Naive B cell (primary cell): ENCODE results near the gene ITPRIP. TPM values are rescaled to one million over a fixed set of nuclear protein-coding genes. Genes with fewer than 3 reads are reported as not detected.

Experiments used
- ATAC-seq, 2 donors: fragments of 150-1000 bp; cut with Tn5 transposase; 2 replicates each; pipeline ENCODE4 v1.10.0; 2021; ENCODE audit warnings: low read depth in 2 of 2, mild to moderate bottlenecking in 2 of 2, moderate library complexity in 2 of 2
- DNase-seq: peaks from one replicate; pipeline ENCODE4 v3.0.0; 2022
- H3K27ac Mint-ChIP-seq, 6 donors: one replicate each; pipeline ENCODE4 v1.8.0; 2020 to 2022; ENCODE audit warnings: mild to moderate bottlenecking in 6 of 6, mixed read lengths in 6 of 6, moderate library complexity in 5 of 6, inconsistent platforms in 2 of 6
- H3K27me3 Mint-ChIP-seq, 3 donors: one replicate each; pipeline ENCODE4 v1.8.0; 2021 to 2022; ENCODE audit warnings: mixed read lengths in 3 of 3, mild to moderate bottlenecking in 1 of 3
- H3K36me3 Mint-ChIP-seq, 2 donors: one replicate each; pipeline ENCODE4 v1.8.0; 2020 to 2022; ENCODE audit warnings: mixed read lengths in 2 of 2, inconsistent platforms in 1 of 2, mild to moderate bottlenecking in 1 of 2
- H3K4me1 Mint-ChIP-seq, 3 donors: one replicate each; pipeline ENCODE4 v1.8.0; 2020 to 2022; ENCODE audit warnings: mixed read lengths in 3 of 3, inconsistent platforms in 1 of 3, mild to moderate bottlenecking in 1 of 3, moderate library complexity in 1 of 3
- H3K4me3 Mint-ChIP-seq, 8 donors: one replicate each; pipeline ENCODE4 v1.8.0; 2020 to 2022; ENCODE audit warnings: mild to moderate bottlenecking in 8 of 8, mixed read lengths in 8 of 8, moderate library complexity in 8 of 8, inconsistent platforms in 2 of 8
- H3K9me3 Mint-ChIP-seq, 7 donors: one replicate each; pipeline ENCODE4 v1.8.0; 2020 to 2022; ENCODE audit warnings: mixed read lengths in 7 of 7, mild to moderate bottlenecking in 5 of 7, inconsistent platforms in 2 of 7, moderate library complexity in 1 of 7
- polyA plus RNA-seq, 6 donors: library from polyadenylated mRNA; unstranded; fragments of 300-500 nt; fragmentation: Illumina TruSeq; gene quantifications; one replicate each; pipeline ENCODE4 v1.2.3, GENCODE V29; 2021; ENCODE audit warnings: low read depth in 6 of 6

The ITPRIP gene
- polyA plus RNA-seq, 6 donors from 2014 or later: 16.5 to 34.4 (median 19.6) TPM

GRCh38 chr10:104336821-104337467, 1.3 kb downstream of the ITPRIP start:
- peaks cover 43 to 73% (median 70%) of the 10 kb centered on the region in 3 donors for H3K4me1 Mint-ChIP-seq
- ATAC-seq: peak; percentile 26 to 33

DNA sequence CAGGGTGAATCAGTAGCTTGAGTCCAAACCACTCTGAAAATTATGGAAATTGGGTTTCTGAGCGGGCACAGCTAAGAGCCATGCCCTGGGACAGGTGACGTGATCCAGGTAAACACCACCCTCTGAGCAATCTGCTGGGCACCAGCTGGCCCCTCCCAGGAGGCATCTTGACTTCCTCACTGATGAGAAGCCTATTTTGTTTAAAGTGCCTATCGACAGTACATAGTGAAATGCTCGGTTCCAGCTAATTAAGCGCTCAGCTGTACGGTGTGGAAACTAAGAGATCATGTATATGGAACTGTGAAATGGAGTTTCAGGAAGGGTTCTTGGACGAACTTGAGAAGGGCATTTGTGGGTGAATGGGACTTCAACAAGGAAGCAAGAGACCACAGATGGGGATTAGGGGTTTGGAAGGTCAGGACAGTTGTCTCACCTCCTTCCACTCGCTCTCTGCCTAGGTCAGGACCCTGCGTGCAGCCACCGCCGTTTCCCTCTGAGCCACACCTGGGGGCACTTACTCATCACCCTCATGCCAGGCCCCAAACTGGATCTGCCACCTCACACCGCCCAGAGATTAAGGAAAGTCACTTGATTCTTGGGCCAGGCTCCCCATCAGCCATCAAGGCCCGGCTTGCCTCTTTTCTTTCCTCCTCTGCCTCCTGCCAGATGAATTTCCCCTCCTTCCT, 3.2 kb downstream of the ITPRIP start:
- Mint-ChIP-seq H3K36me3 (no peaks in the 10 kb centered on the region), H3K27ac (peak overlapping the region; percentile 5 to 98 (median 76)), H3K4me3 (peak overlapping the region; percentile 46 to 100 (median 90)), H3K9me3 (no peaks in the 10 kb centered on the region), H3K4me1 (peaks cover 54 to 87% (median 81%) of the 10 kb centered on the region in 3 donors), H3K27me3 (no peaks in the 10 kb centered on the region)
- DNase-seq: no peak
- ATAC-seq: no peak

More at GRCh38 chr10:104336821-104337467, 1.3 kb downstream of the ITPRIP start:
- Mint-ChIP-seq H3K9me3 (no peaks in the 10 kb centered on the region), H3K27me3 (no peaks in the 10 kb centered on the region), H3K36me3 (no peaks in the 10 kb centered on the region), H3K4me3 (peak overlapping the region; percentile 98 to 100 (median 100)), H3K27ac (peak overlapping the region; percentile 70 to 99 (median 93))
- DNase-seq: no peak

- Mint-ChIP-seq H3K27ac (peak overlapping the region in 2 of 6 donors; percentile 84 to 98), H3K27me3 (no peaks in the 10 kb centered on the region), H3K4me1 (peaks cover 53 to 87% (median 76%) of the 10 kb centered on the region in 3 donors), H3K36me3 (no peaks in the 10 kb centered on the region), H3K9me3 (no peaks in the 10 kb centered on the region), H3K4me3 (peak overlapping the region in 4 of 8 donors; percentile 47 to 100 (median 87))
- DNase-seq (no peak), ATAC-seq (no peak)
These were observed 3.7 kb downstream of the ITPRIP start for GRCh38 chr10:104334561-104334960.

- ATAC-seq (no peak), DNase-seq (no peak)
- H3K27ac Mint-ChIP-seq: peak overlapping the region in 3 of 6 donors; percentile 27 to 77 (median 69)
- peaks cover 60 to 87% (median 76%) of the 10 kb centered on the region in 3 donors for H3K4me1 Mint-ChIP-seq
- no peaks in the 10 kb centered on the region for H3K27me3 Mint-ChIP-seq
- no peaks in the 10 kb centered on the region for H3K9me3 Mint-ChIP-seq
- peak overlapping the region in 1 of 8 donors; percentile 47 for H3K4me3 Mint-ChIP-seq
- no peaks in the 10 kb centered on the region for H3K36me3 Mint-ChIP-seq
These were observed 4.4 kb downstream of the ITPRIP start for GRCh38 chr10:104333728-104334373.

GRCh38 chr10:104333032-104333727, 5.1 kb downstream of the ITPRIP start:
- H3K4me3 Mint-ChIP-seq: peak overlapping the region in 3 of 8 donors; percentile 15 to 73 (median 47)
- no peaks in the 10 kb centered on the region for H3K27me3 Mint-ChIP-seq
- no peak for DNase-seq
- H3K36me3 Mint-ChIP-seq: no peaks in the 10 kb centered on the region
- no peaks in the 10 kb centered on the region for H3K9me3 Mint-ChIP-seq
- peak overlapping the region in 5 of 6 donors; percentile 22 to 80 (median 77) for H3K27ac Mint-ChIP-seq
- H3K4me1 Mint-ChIP-seq: peaks cover 63 to 90% (median 77%) of the 10 kb centered on the region in 3 donors
- no peak for ATAC-seq

GRCh38 chr10:104332243-104333031, 5.8 kb downstream of the ITPRIP start:
- peak overlapping the region in 3 of 8 donors; percentile 15 to 73 (median 47) for H3K4me3 Mint-ChIP-seq
- H3K27me3 Mint-ChIP-seq: no peaks in the 10 kb centered on the region
- H3K9me3 Mint-ChIP-seq: no peaks in the 10 kb centered on the region
- no peaks in the 10 kb centered on the region for H3K36me3 Mint-ChIP-seq
- H3K27ac Mint-ChIP-seq: peak overlapping the region in 4 of 6 donors; percentile 71 to 80 (median 78)
- no peak for DNase-seq
- peaks cover 70 to 97% (median 82%) of the 10 kb centered on the region in 3 donors for H3K4me1 Mint-ChIP-seq
- ATAC-seq: no peak

DNA sequence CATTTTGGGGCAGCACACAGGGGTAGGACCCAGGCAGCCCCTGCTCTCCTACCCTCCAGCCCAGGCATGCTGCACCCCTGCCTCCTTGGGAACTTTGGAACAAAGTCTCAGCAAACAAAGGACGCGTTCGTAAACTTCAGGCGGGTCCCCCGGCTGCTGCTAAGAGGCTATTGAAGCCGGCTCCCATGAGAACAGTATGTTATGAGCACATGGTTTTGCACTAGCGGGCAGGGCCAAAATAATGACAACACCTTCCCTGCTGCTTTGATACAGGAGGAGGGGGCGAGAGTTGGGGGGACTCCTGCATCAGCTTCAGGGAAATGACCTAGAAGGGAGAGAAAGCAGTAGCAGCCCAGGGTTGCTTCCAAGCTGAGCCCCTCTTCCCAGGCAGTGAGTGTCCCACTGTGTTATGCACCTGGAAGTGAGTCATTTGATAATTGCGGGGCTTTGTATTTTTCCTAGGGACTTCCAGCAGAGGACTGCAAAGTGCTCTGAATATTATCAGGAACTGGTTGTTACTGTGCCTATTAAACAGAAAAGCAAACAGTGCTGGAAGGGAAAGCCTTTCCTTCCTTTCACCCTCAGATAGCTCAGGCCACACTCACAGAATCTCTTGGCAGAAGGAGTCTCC, 6.9 kb downstream of the ITPRIP start:
- DNase-seq: no peak
- no peak for ATAC-seq
- H3K36me3 Mint-ChIP-seq: no peaks in the 10 kb centered on the region
- H3K4me1 Mint-ChIP-seq: peaks cover 76 to 97% (median 84%) of the 10 kb centered on the region in 3 donors
- peak overlapping the region in 7 of 8 donors; percentile 1 to 70 (median 59) for H3K4me3 Mint-ChIP-seq
- H3K27ac Mint-ChIP-seq: peak overlapping the region in 5 of 6 donors; percentile 39 to 96 (median 86)
- H3K9me3 Mint-ChIP-seq: no peaks in the 10 kb centered on the region
- no peaks in the 10 kb centered on the region for H3K27me3 Mint-ChIP-seq

GRCh38 chr10:104330168-104331110, 7.8 kb downstream of the ITPRIP start:
- Mint-ChIP-seq H3K4me1 (peaks cover 80 to 97% (median 88%) of the 10 kb centered on the region in 3 donors), H3K4me3 (peak overlapping the region in 6 of 8 donors; percentile 31 to 81 (median 58)), H3K36me3 (no peaks in the 10 kb centered on the region), H3K9me3 (no peaks in the 10 kb centered on the region), H3K27me3 (no peaks in the 10 kb centered on the region), H3K27ac (peak overlapping the region in 5 of 6 donors; percentile 39 to 86 (median 61))
- DNase-seq: no peak
- ATAC-seq: no peak

- Mint-ChIP-seq H3K36me3 (no peaks in the 10 kb centered on the region), H3K9me3 (no peaks in the 10 kb centered on the region), H3K4me1 (peaks cover 78 to 97% (median 88%) of the 10 kb centered on the region in 3 donors), H3K27me3 (no peaks in the 10 kb centered on the region), H3K27ac (peak overlapping the region in 4 of 6 donors; percentile 32 to 91 (median 76)), H3K4me3 (peak overlapping the region in 2 of 8 donors; percentile 73 to 81)
- no peak for ATAC-seq
- DNase-seq: no peak
These were observed 8.5 kb downstream of the ITPRIP start for GRCh38 chr10:104329735-104330134.

GRCh38 chr10:104328896-104329710, 9.2 kb downstream of the ITPRIP start:
- Mint-ChIP-seq H3K27me3 (no peaks in the 10 kb centered on the region), H3K27ac (peak overlapping the region; percentile 89 to 98 (median 96)), H3K9me3 (no peaks in the 10 kb centered on the region)

DNA sequence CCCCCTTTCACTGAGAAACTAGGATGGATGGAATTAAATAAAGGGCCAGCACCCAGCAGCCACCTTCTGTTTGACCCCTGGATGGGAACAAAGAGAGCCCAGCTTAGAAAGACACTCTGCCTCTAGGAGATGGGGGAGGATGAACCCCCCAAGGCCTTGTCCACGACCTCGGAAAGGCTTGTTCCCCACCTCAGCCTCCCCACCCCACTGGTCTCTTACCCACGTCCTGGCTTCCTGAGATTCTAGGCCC, 9.7 kb downstream of the ITPRIP start:
- no peaks in the 10 kb centered on the region for H3K36me3 Mint-ChIP-seq
- DNase-seq (no peak), ATAC-seq (no peak)
- H3K4me3 Mint-ChIP-seq: peak overlapping the region; percentile 73 to 92 (median 83)
- H3K27me3 Mint-ChIP-seq: no peaks in the 10 kb centered on the region
- H3K4me1 Mint-ChIP-seq: peaks cover 87 to 98% (median 91%) of the 10 kb centered on the region in 3 donors
- peak overlapping the region; percentile 88 to 98 (median 96) for H3K27ac Mint-ChIP-seq
- no peaks in the 10 kb centered on the region for H3K9me3 Mint-ChIP-seq

More at GRCh38 chr10:104328896-104329710, 9.2 kb downstream of the ITPRIP start:
- peak; percentile 85 for DNase-seq
- no peaks in the 10 kb centered on the region for H3K36me3 Mint-ChIP-seq
- peak overlapping the region; percentile 73 to 92 (median 83) for H3K4me3 Mint-ChIP-seq
- peaks cover 82 to 98% (median 91%) of the 10 kb centered on the region in 3 donors for H3K4me1 Mint-ChIP-seq
- peak; percentile 90 to 92 for ATAC-seq
